HepG2 (cell line): ENCODE measurements around the gene ARVCF. TPM values are rescaled to one million over a fixed set of nuclear protein-coding genes. Genes with fewer than 3 reads are reported as not detected.

Source experiments
- DDIT3 ChIP-seq: sonication (generic); formaldehyde crosslinking; IDR thresholded peaks from 2 replicates; pipeline ENCODE4 v1.4.0; 2020; ENCODE audit warnings: mild to moderate bottlenecking, missing genetic modification reagents
- EP300 ChIP-seq, 3 experiments: sonication (generic) in 1 of 3; formaldehyde crosslinking in 1 of 3; IDR thresholded peaks; 2 replicates each; pipeline versions ENCODE4 v1.5.1 to v1.6.1; 2011 to 2020; ENCODE audit warnings: low read depth in 2 of 3, low read length in 2 of 3, borderline replicate concordance in 1 of 3, improper control_type of control experiment in 1 of 3, mild to moderate bottlenecking in 1 of 3, missing genetic modification reagents in 1 of 3, moderate library complexity in 1 of 3
- HMGXB3 ChIP-seq: sonication (generic); formaldehyde crosslinking; IDR thresholded peaks from 2 replicates; pipeline ENCODE4 v1.4.0; 2020; ENCODE audit warnings: missing genetic modification reagents, borderline replicate concordance
- HNF4A ChIP-seq: sonication (generic); formaldehyde crosslinking; IDR thresholded peaks from 2 replicates; pipeline ENCODE4 v1.4.0; 2020; ENCODE audit warnings: missing genetic modification reagents
- THAP11 ChIP-seq: IDR thresholded peaks from 2 replicates; pipeline ENCODE4 v1.6.1; 2016; ENCODE audit warnings: missing biosample characterization, missing genetic modification reagents
- YY1 ChIP-seq: IDR thresholded peaks from 2 replicates; pipeline ENCODE4 v1.6.1; 2011; ENCODE audit warnings: low read length, low read depth, moderate library complexity, mild to moderate bottlenecking; ENCODE audit not compliant: insufficient read depth, insufficient replicate concordance
- ZBTB2 ChIP-seq: sonication (generic); formaldehyde crosslinking; IDR thresholded peaks from 2 replicates; pipeline ENCODE4 v1.8.0; 2022; ENCODE audit warnings: low read depth, missing genetic modification reagents
- ZFP90 ChIP-seq: sonication (generic); formaldehyde crosslinking; IDR thresholded peaks from 2 replicates; pipeline ENCODE4 v1.8.0; 2022; ENCODE audit warnings: missing genetic modification reagents, mild to moderate bottlenecking, inconsistent platforms, borderline replicate concordance
- ZNF558 ChIP-seq: sonication (generic); formaldehyde crosslinking; IDR thresholded peaks from 2 replicates; pipeline ENCODE4 v1.9.0; 2022; ENCODE audit warnings: mild to moderate bottlenecking, missing genetic modification reagents, borderline replicate concordance
- ZNF691 ChIP-seq: sonication (generic); formaldehyde crosslinking; IDR thresholded peaks from 2 replicates; pipeline ENCODE4 v1.4.0; 2020; ENCODE audit warnings: missing genetic modification reagents, low read depth, mild to moderate bottlenecking, borderline replicate concordance
- polyA plus RNA-seq, 8 experiments: library from polyadenylated mRNA; depleted of rRNA in 3 of 8; stranded (reverse) in 7 of 8; unstranded in 1 of 8; fragments of >200 nt; fragmentation: Illumina TruSeq in 4 of 8; extraction: Trizol in 4 of 8; gene quantifications; 2 replicates each; pipeline versions ENCODE4 v1.2.1 to v1.2.3, GENCODE V29; 2011 to 2016; ENCODE audit warnings: low read depth in 4 of 8, missing spikeins in 1 of 8, mixed read lengths in 1 of 8; ENCODE audit not compliant: insufficient read depth in 1 of 8
- total RNA-seq, 5 experiments: library from RNA; depleted of rRNA; stranded (reverse); fragments of >200 nt; fragmentation: Illumina TruSeq; extraction: Trizol; gene quantifications; 2 replicates each; pipeline ENCODE4 v1.2.3, GENCODE V29; 2016; ENCODE audit warnings: low read depth in 1 of 5

Gene ARVCF
- total and polyA plus RNA-seq, 2 of the 13 experiments (the other 11 are each of a cell fraction or from before 2014, with no cell fraction given), result 16.4 to 17.7 TPM

GRCh38 chr22:20011123-20011992 is 5.3 kb downstream of the ARVCF start (continued):
- TF ChIP-seq HMGXB3 (CRISPR knock-in tag), result no peak
- no peak for TF ChIP-seq HNF4A (CRISPR knock-in tag)
- no peak for TF ChIP-seq YY1
- TF ChIP-seq ZNF558 (CRISPR knock-in tag), result no peak
- no peak for TF ChIP-seq ZFP90 (CRISPR knock-in tag)
- TF ChIP-seq ZNF691 (CRISPR knock-in tag), result no peak
- no peak for TF ChIP-seq DDIT3 (CRISPR knock-in tag)
- TF ChIP-seq ZBTB2 (CRISPR knock-in tag), result no peak
- no peak for TF ChIP-seq THAP11 (CRISPR knock-in tag)
- no peak for TF ChIP-seq EP300 (IDR thresholded peaks at IDR 0.05; ENCODE audit: low read depth in 2 of 2, low read length in 2 of 2)
- no peak for TF ChIP-seq EP300 (CRISPR knock-in tag; IDR thresholded peaks at IDR 0.05; ENCODE audit: borderline replicate concordance)
